HepG2 (cell line): ENCODE results near the gene CADPS. TPM values are rescaled to one million over a fixed set of nuclear protein-coding genes. Genes with fewer than 3 reads are reported as not detected.

Experiments used
- AGO2 ChIP-seq: fragments of 200-400 bp; formaldehyde crosslinking; optimal IDR thresholded peaks from 2 replicates; pipeline ENCODE3; 2017; ENCODE audit warnings: mild to moderate bottlenecking, low read depth, low read length, moderate library complexity
- CEBPG ChIP-seq: IDR thresholded peaks from 2 replicates; pipeline ENCODE4 v1.6.1; 2016
- CENPBD1 ChIP-seq: sonication (generic); formaldehyde crosslinking; IDR thresholded peaks from 2 replicates; pipeline ENCODE4 v1.8.0; 2022; ENCODE audit warnings: missing genetic modification reagents, low read depth, mild to moderate bottlenecking, borderline replicate concordance
- DPF2 ChIP-seq: sonication (generic); formaldehyde crosslinking; IDR thresholded peaks from 2 replicates; pipeline ENCODE4 v1.4.0; 2020; ENCODE audit warnings: mild to moderate bottlenecking, low read depth, missing genetic modification reagents, borderline replicate concordance
- EED ChIP-seq: sonication (generic); formaldehyde crosslinking; IDR thresholded peaks from 2 replicates; pipeline ENCODE4 v1.5.0; 2020; ENCODE audit warnings: mild to moderate bottlenecking, missing genetic modification reagents
- HOXA9 ChIP-seq: sonication (generic); formaldehyde crosslinking; IDR thresholded peaks from 2 replicates; pipeline ENCODE4 v1.8.1; 2022; ENCODE audit warnings: missing genetic modification reagents, mild to moderate bottlenecking, moderate library complexity, borderline replicate concordance
- LBX2 ChIP-seq: sonication (generic); formaldehyde crosslinking; IDR thresholded peaks from 2 replicates; pipeline ENCODE4 v1.5.0; 2020; ENCODE audit warnings: missing genetic modification reagents, mild to moderate bottlenecking, borderline replicate concordance
- MATR3 ChIP-seq: sonication (generic); formaldehyde crosslinking; IDR thresholded peaks from 2 replicates; pipeline ENCODE4 v1.4.0; 2020; ENCODE audit warnings: missing genetic modification reagents
- MEF2D ChIP-seq: sonication (generic); formaldehyde crosslinking; IDR thresholded peaks from 2 replicates; pipeline ENCODE4 v1.5.1; 2020; ENCODE audit warnings: mild to moderate bottlenecking, missing genetic modification reagents
- MLXIP ChIP-seq: sonication (generic); formaldehyde crosslinking; IDR thresholded peaks from 2 replicates; pipeline ENCODE4 v1.9.0; 2021; ENCODE audit warnings: missing genetic modification reagents, borderline replicate concordance
- NFATC3 ChIP-seq: sonication (generic); formaldehyde crosslinking; IDR thresholded peaks from 2 replicates; pipeline ENCODE4 v1.5.1; 2020; ENCODE audit warnings: mild to moderate bottlenecking, missing genetic modification reagents
- PRDM10 ChIP-seq: sonication (generic); formaldehyde crosslinking; IDR thresholded peaks from 2 replicates; pipeline ENCODE4 v1.4.0; 2020; ENCODE audit warnings: low read depth, missing genetic modification reagents
- RXRA ChIP-seq: sonication (generic); formaldehyde crosslinking; IDR thresholded peaks from 2 replicates; pipeline ENCODE4 v1.5.1; 2020; ENCODE audit warnings: missing genetic modification reagents
- SP140L ChIP-seq: sonication (generic); formaldehyde crosslinking; IDR thresholded peaks from 2 replicates; pipeline ENCODE4 v1.4.0; 2020; ENCODE audit warnings: missing genetic modification reagents, borderline replicate concordance
- TFDP2 ChIP-seq: sonication (generic); formaldehyde crosslinking; IDR thresholded peaks from 2 replicates; pipeline ENCODE4 v1.4.0; 2020; ENCODE audit warnings: missing genetic modification reagents
- ZNF264 ChIP-seq: sonication (generic); formaldehyde crosslinking; IDR thresholded peaks from 2 replicates; pipeline ENCODE4 v1.4.0; 2020; ENCODE audit warnings: missing genetic modification reagents
- ZNF354B ChIP-seq: sonication (generic); formaldehyde crosslinking; IDR thresholded peaks from 2 replicates; pipeline ENCODE4 v1.8.0; 2022; ENCODE audit warnings: mild to moderate bottlenecking, missing genetic modification reagents
- ZNF772 ChIP-seq: sonication (generic); formaldehyde crosslinking; IDR thresholded peaks from 2 replicates; pipeline ENCODE4 v1.5.0; 2020; ENCODE audit warnings: mild to moderate bottlenecking, missing genetic modification reagents
- ZSCAN21 ChIP-seq: sonication (generic); formaldehyde crosslinking; IDR thresholded peaks from 2 replicates; pipeline ENCODE4 v1.8.0; 2022; ENCODE audit warnings: mild to moderate bottlenecking, missing genetic modification reagents, moderate library complexity, borderline replicate concordance
- polyA plus RNA-seq, 8 experiments: library from polyadenylated mRNA; depleted of rRNA in 3 of 8; stranded (reverse) in 7 of 8; unstranded in 1 of 8; fragments of >200 nt; fragmentation: Illumina TruSeq in 4 of 8; extraction: Trizol in 4 of 8; gene quantifications; 2 replicates each; pipeline versions ENCODE4 v1.2.1 to v1.2.3, GENCODE V29; 2011 to 2016; ENCODE audit warnings: low read depth in 4 of 8, missing spikeins in 1 of 8, mixed read lengths in 1 of 8; ENCODE audit not compliant: insufficient read depth in 1 of 8
- total RNA-seq, 5 experiments: library from RNA; depleted of rRNA; stranded (reverse); fragments of >200 nt; fragmentation: Illumina TruSeq; extraction: Trizol; gene quantifications; 2 replicates each; pipeline ENCODE4 v1.2.3, GENCODE V29; 2016; ENCODE audit warnings: low read depth in 1 of 5

The CADPS gene
- total and polyA plus RNA-seq, 2 of the 13 experiments (the other 11 are each of a cell fraction or from before 2014, with no cell fraction given) = not detected

- TF ChIP-seq PRDM10 = no peak
- peak; percentile 73 for TF ChIP-seq ZNF772 (CRISPR knock-in tag)
- TF ChIP-seq LBX2 (CRISPR knock-in tag) = no peak
- TF ChIP-seq EED (CRISPR knock-in tag) = no peak
- TF ChIP-seq ZSCAN21 (CRISPR knock-in tag) = peak; percentile 46; the same call in 1 of the 2 replicates
- TF ChIP-seq ZNF354B (CRISPR knock-in tag) = no peak
- no peak for TF ChIP-seq AGO2
- TF ChIP-seq RXRA = peak; percentile 40; the same call in 1 of the 2 replicates
- no peak for TF ChIP-seq CENPBD1 (CRISPR knock-in tag)
- TF ChIP-seq SP140L = no peak
- TF ChIP-seq NFATC3 (CRISPR knock-in tag) = no peak
- TF ChIP-seq HOXA9 (CRISPR knock-in tag) = no peak
- peak; percentile 68; the same call in 1 of the 2 replicates for TF ChIP-seq MEF2D (CRISPR knock-in tag)
- peak; percentile 93; the same call in 1 of the 2 replicates for TF ChIP-seq DPF2 (CRISPR knock-in tag)
- TF ChIP-seq TFDP2 (CRISPR knock-in tag) = no peak
- TF ChIP-seq ZNF264 (CRISPR knock-in tag) = peak; percentile 64; the same call in 1 of the 2 replicates
- TF ChIP-seq MATR3 = no peak
- TF ChIP-seq MLXIP (CRISPR knock-in tag) = no peak
- peak; percentile 87 for TF ChIP-seq CEBPG (CRISPR knock-in tag)
Measured at GRCh38 chr3:62732183-62732904, 142.9 kb downstream of the CADPS start (continued).
